Parathyroid adenoma (tissue), 2 donors: ENCODE data around the gene HOXB7.
A peak's percentile ranks its signal among the peaks of the same experiment; 100 is the strongest.

Experiments used
- H2AFZ ChIP-seq: fragments of 300-600 bp; sonication (generic); one replicate; pipeline ENCODE4 v1.7.0; 2017; ENCODE audit warnings: antibody characterized with exemption, mild to moderate bottlenecking
- H3K27ac ChIP-seq: fragments of 300-600 bp; sonication (generic); one replicate; pipeline ENCODE4 v1.7.0; 2017
- H3K27me3 ChIP-seq: fragments of 300-600 bp; sonication (generic); one replicate; pipeline ENCODE4 v1.7.0; 2017; ENCODE audit warnings: low read length; ENCODE audit not compliant: control insufficient read depth, insufficient read depth
- H3K36me3 ChIP-seq: fragments of 300-600 bp; sonication (generic); one replicate; pipeline ENCODE4 v1.7.0; 2017; ENCODE audit warnings: low read length; ENCODE audit not compliant: control insufficient read depth, insufficient read depth
- H3K4me1 ChIP-seq: fragments of 300-600 bp; sonication (generic); one replicate; pipeline ENCODE4 v1.7.0; 2017; ENCODE audit warnings: control low read depth
- H3K4me2 ChIP-seq: fragments of 300-600 bp; sonication (generic); one replicate; pipeline ENCODE4 v1.7.0; 2017; ENCODE audit warnings: low read length
- H3K4me3 ChIP-seq: fragments of 300-600 bp; sonication (generic); one replicate; pipeline ENCODE4 v1.7.0; 2017; ENCODE audit warnings: low read depth, low read length
- H3K79me2 ChIP-seq: fragments of 300-600 bp; sonication (generic); one replicate; pipeline ENCODE4 v1.7.0; 2017; ENCODE audit warnings: control low read depth
- H3K9ac ChIP-seq: fragments of 300-600 bp; sonication (generic); one replicate; pipeline ENCODE4 v1.7.0; 2017; ENCODE audit warnings: mild to moderate bottlenecking
- H3K9me3 ChIP-seq: fragments of 300-600 bp; sonication (generic); one replicate; pipeline ENCODE4 v1.7.0; 2017; ENCODE audit warnings: low read length; ENCODE audit not compliant: control insufficient read depth
- CTCF ChIP-seq: fragments of 300-600 bp; sonication (generic); IDR thresholded peaks from one replicate; pipeline ENCODE4 v1.7.0; 2017; ENCODE audit warnings: antibody characterized with exemption, mild to moderate bottlenecking
- donor health status: primary hyperparathyroidism.

HOXB7 gene

GRCh38 chr17:48597528-48597777 is 13.4 kb downstream of the HOXB7 start:
- H3K4me3 ChIP-seq: peak overlapping the region; percentile 76
- H3K9ac ChIP-seq: no peak overlapping the region
- no peaks in the 10 kb centered on the region for H3K79me2 ChIP-seq
- peaks cover 9% of the 10 kb centered on the region for H3K27me3 ChIP-seq
- H3K36me3 ChIP-seq: no peaks in the 10 kb centered on the region
- no peak overlapping the region for H3K27ac ChIP-seq
- H2AFZ ChIP-seq: no peak overlapping the region
- peak overlapping the region; percentile 91 for H3K4me2 ChIP-seq
- H3K9me3 ChIP-seq: no peaks in the 10 kb centered on the region
- H3K4me1 ChIP-seq: no peaks in the 10 kb centered on the region
- no peak for TF ChIP-seq CTCF

- Histone ChIP-seq H3K4me2 (peak overlapping the region; percentile 4), H3K4me3 (peak overlapping the region; percentile 76), H2AFZ (no peak overlapping the region), H3K79me2 (no peaks in the 10 kb centered on the region), H3K27ac (no peak overlapping the region), H3K27me3 (peaks cover 9% of the 10 kb centered on the region), H3K36me3 (no peaks in the 10 kb centered on the region), H3K4me1 (no peaks in the 10 kb centered on the region), H3K9me3 (no peaks in the 10 kb centered on the region), H3K9ac (no peak overlapping the region)
- TF ChIP-seq CTCF: no peak
Measured at GRCh38 chr17:48596735-48597527, 13.9 kb downstream of the HOXB7 start.

- Histone ChIP-seq H3K4me2 (peak overlapping the region; percentile 4), H3K36me3 (no peaks in the 10 kb centered on the region), H3K79me2 (no peaks in the 10 kb centered on the region), H3K9me3 (no peaks in the 10 kb centered on the region), H3K9ac (no peak overlapping the region), H2AFZ (peak overlapping the region; percentile 3), H3K27me3 (peaks cover 6% of the 10 kb centered on the region), H3K4me3 (peak overlapping the region; percentile 76), H3K4me1 (no peaks in the 10 kb centered on the region), H3K27ac (no peak overlapping the region)
- no peak for TF ChIP-seq CTCF
Measured at GRCh38 chr17:48596000-48596734, 14.7 kb downstream of the HOXB7 start.

- no peaks in the 10 kb centered on the region for H3K4me1 ChIP-seq
- no peak overlapping the region for H2AFZ ChIP-seq
- TF ChIP-seq CTCF: no peak
- no peak overlapping the region for H3K4me3 ChIP-seq
- no peaks in the 10 kb centered on the region for H3K36me3 ChIP-seq
- no peak overlapping the region for H3K27ac ChIP-seq
- no peaks in the 10 kb centered on the region for H3K9me3 ChIP-seq
- no peak overlapping the region for H3K4me2 ChIP-seq
- peaks cover 6% of the 10 kb centered on the region for H3K27me3 ChIP-seq
- no peaks in the 10 kb centered on the region for H3K79me2 ChIP-seq
- no peak overlapping the region for H3K9ac ChIP-seq
Measured at GRCh38 chr17:48595278-48595999, 15.4 kb downstream of the HOXB7 start.
